PC-9 (cell line): ENCODE measurements around the gene TNFRSF25. TPM values are rescaled to one million over a fixed set of nuclear protein-coding genes. Genes with fewer than 3 reads are reported as not detected.

Experiments used
- BruUV-seq: library from RNA; stranded (reverse); fragments of 400-500 nt; replicated peaks from 2 replicates; lab custom pipeline; 2021; lab: Mats Ljungman, UMichigan
- CTCF ChIA-PET: fragments of 300-600 bp; sonication (Branson Sonifier 250); formaldehyde crosslinking; loops from one replicate; lab custom pipeline; 2022; ENCODE audit warnings: antibody characterized with exemption; lab: Charles Lee
- POLR2A ChIA-PET: fragments of 300-600 bp; sonication (Branson Sonifier 250); formaldehyde crosslinking; loops from one replicate; lab custom pipeline; 2022; ENCODE audit warnings: antibody characterized with exemption; ENCODE audit not compliant: unreplicated experiment; lab: Charles Lee
- DNase-seq, 2 experiments: peaks; one replicate each; pipeline versions ENCODE4 v3.0.0 to v3.0.0-alpha.2; 2015 to 2022; ENCODE audit warnings: mixed read lengths in 1 of 2
- H2AFZ ChIP-seq: fragments of 200-600 bp; sonication (generic); 2 replicates; pipeline ENCODE4 v1.8.1; 2017; ENCODE audit warnings: antibody characterized with exemption
- H3F3A ChIP-seq: fragments of 200-600 bp; sonication (generic); 2 replicates; pipeline ENCODE4 v1.8.1; 2017; ENCODE audit warnings: antibody characterized with exemption, mild to moderate bottlenecking, low read depth; ENCODE audit not compliant: insufficient read depth
- H3K27ac ChIP-seq: fragments of 200-600 bp; sonication (generic); 2 replicates; pipeline ENCODE4 v1.6.1; 2016; ENCODE audit warnings: mixed run types
- H3K27me3 ChIP-seq: fragments of 200-600 bp; sonication (generic); 2 replicates; pipeline ENCODE4 v1.6.1; 2016; ENCODE audit warnings: low read depth, mixed run types; ENCODE audit not compliant: insufficient read depth
- H3K36me3 ChIP-seq: fragments of 200-600 bp; sonication (generic); 2 replicates; pipeline ENCODE4 v1.6.1; 2016; ENCODE audit warnings: low read depth, mixed run types
- H3K4me1 ChIP-seq: fragments of 200-600 bp; sonication (generic); replicated peaks from 2 replicates; pipeline ENCODE4 v1.6.1; 2016; ENCODE audit warnings: mixed run types; ENCODE audit not compliant: insufficient read depth
- H3K4me2 ChIP-seq: fragments of 200-600 bp; sonication (generic); 2 replicates; pipeline ENCODE4 v1.6.1; 2017; ENCODE audit warnings: mixed run types
- H3K4me3 ChIP-seq: fragments of 200-600 bp; sonication (generic); 2 replicates; pipeline ENCODE4 v1.6.1; 2016; ENCODE audit warnings: mixed run types
- H3K79me2 ChIP-seq: fragments of 200-600 bp; sonication (generic); 2 replicates; pipeline ENCODE4 v1.6.1; 2017; ENCODE audit warnings: low read depth, mixed run types
- H3K9me2 ChIP-seq: fragments of 200-600 bp; sonication (generic); 2 replicates; pipeline ENCODE4 v1.8.1; 2017; ENCODE audit warnings: mild to moderate bottlenecking; ENCODE audit not compliant: insufficient read depth
- H3K9me3 ChIP-seq: fragments of 200-600 bp; sonication (generic); 2 replicates; pipeline ENCODE4 v1.8.1; 2016; ENCODE audit warnings: low read depth; ENCODE audit not compliant: insufficient read depth
- H4K20me1 ChIP-seq: fragments of 200-600 bp; sonication (generic); 2 replicates; pipeline ENCODE4 v1.8.1; 2017; ENCODE audit not compliant: insufficient read depth
- EZH2 ChIP-seq: fragments of 200-600 bp; sonication (generic); IDR thresholded peaks from 2 replicates; pipeline ENCODE4 v1.8.0; 2017; ENCODE audit warnings: antibody characterized with exemption, low read depth
- intact Hi-C: fragments of 100-400 bp; cut with micrococcal nuclease; formaldehyde crosslinking; loops from one replicate; pipeline ENCODE4 v1.10.0; 2022; ENCODE audit not compliant: unreplicated experiment
- total RNA-seq: library from RNA; stranded (reverse); gene quantifications from 2 replicates; pipeline ENCODE4 v1.2.3, GENCODE V29; 2021
- TF ChIP-seq, protein P1 (sequence below): fragments of 200-600 bp; sonication (generic); conservative IDR thresholded peaks from 2 replicates; pipeline ENCODE4 v1.6.1; 2017; ENCODE audit warnings: mixed run types, antibody characterized with exemption, mild to moderate bottlenecking, moderate library complexity

Gene TNFRSF25
- total RNA-seq, 1 experiment from 2014 or later: 12.3 TPM

DNA sequence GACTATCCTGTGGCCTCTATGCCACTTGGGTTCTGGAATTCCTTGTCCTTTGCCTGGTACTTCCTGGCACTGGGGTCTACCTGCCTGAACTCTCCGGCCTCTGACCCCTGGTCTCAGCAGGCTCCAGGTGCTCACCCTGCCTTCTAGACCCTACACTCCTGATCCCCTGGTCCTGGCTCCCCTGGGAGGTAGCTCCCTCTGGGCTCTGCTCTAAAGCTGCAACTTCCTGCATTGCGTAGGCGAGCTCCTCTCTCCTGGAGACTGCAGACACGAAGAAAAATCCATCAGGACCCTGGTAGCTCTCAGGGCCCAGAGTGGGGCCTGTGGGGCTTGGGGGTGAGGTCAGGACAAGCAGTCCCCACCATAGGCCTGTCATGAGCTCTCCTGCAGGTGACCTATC is 33.3 kb upstream of the TNFRSF25 start:
- Histone ChIP-seq H2AFZ (no peak overlapping the region), H3K27me3 (no peaks in the 10 kb centered on the region), H3K9me2 (no peaks in the 10 kb centered on the region), H3K4me2 (no peak overlapping the region), H3K27ac (no peak overlapping the region), H3F3A (no peaks in the 10 kb centered on the region), H3K36me3 (no peaks in the 10 kb centered on the region), H3K4me1 (peaks cover 5% of the 10 kb centered on the region; the same call in 1 of the 2 replicates), H3K9me3 (no peaks in the 10 kb centered on the region), H3K79me2 (no peaks in the 10 kb centered on the region), H3K4me3 (no peak overlapping the region), H4K20me1 (no peaks in the 10 kb centered on the region)
- ChIA-PET CTCF (no interaction called here), POLR2A (interaction anchor here (0.6 kb wide), 1 partner anchor 23 kb away, joined by 4 read pairs; no protein-coding TSS in a partner anchor)
- intact Hi-C loops: no loop called here
- DNase-seq: no peak
- BruUV-seq: no TSS peak
- TF ChIP-seq EZH2: no peak
- TF ChIP-seq, protein P1, sequence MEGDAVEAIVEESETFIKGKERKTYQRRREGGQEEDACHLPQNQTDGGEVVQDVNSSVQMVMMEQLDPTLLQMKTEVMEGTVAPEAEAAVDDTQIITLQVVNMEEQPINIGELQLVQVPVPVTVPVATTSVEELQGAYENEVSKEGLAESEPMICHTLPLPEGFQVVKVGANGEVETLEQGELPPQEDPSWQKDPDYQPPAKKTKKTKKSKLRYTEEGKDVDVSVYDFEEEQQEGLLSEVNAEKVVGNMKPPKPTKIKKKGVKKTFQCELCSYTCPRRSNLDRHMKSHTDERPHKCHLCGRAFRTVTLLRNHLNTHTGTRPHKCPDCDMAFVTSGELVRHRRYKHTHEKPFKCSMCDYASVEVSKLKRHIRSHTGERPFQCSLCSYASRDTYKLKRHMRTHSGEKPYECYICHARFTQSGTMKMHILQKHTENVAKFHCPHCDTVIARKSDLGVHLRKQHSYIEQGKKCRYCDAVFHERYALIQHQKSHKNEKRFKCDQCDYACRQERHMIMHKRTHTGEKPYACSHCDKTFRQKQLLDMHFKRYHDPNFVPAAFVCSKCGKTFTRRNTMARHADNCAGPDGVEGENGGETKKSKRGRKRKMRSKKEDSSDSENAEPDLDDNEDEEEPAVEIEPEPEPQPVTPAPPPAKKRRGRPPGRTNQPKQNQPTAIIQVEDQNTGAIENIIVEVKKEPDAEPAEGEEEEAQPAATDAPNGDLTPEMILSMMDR: no peak

DNA sequence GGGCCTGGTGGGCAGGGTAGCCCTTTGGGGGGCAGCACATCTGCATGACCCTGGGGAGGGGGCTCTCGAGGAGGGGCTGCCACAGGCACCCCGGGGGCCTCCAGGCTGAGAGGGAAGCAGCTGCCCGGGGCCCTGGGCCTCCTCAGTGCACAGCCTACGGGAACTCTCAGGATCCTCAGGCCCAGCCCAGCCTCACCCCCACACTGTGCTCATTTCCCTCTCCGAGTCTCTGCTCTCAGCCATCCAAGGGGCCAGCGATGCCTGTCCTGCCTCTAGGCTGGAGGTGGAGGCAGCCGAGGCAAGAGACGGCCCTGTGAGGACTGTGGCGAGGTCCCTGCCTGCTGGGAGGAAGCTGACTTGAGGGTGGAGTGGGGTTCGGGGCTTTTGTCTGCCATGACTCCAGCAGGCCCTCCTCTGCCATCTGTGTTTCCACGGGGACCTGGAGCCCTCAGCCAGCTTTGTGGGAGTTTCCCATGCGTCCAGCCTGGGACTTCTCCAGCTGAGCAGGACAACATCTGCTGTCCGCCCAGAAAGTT is 32.7 kb upstream of the TNFRSF25 start:
- Histone ChIP-seq H2AFZ (no peak overlapping the region), H3K4me2 (no peak overlapping the region), H3K4me3 (no peak overlapping the region), H3K79me2 (no peaks in the 10 kb centered on the region), H3K4me1 (peaks cover 5% of the 10 kb centered on the region; the same call in 1 of the 2 replicates), H3K9me2 (no peaks in the 10 kb centered on the region), H3K27ac (no peak overlapping the region), H3K9me3 (no peaks in the 10 kb centered on the region), H3F3A (no peaks in the 10 kb centered on the region), H4K20me1 (no peaks in the 10 kb centered on the region), H3K27me3 (no peaks in the 10 kb centered on the region), H3K36me3 (no peaks in the 10 kb centered on the region)
- no TSS peak for BruUV-seq
- TF ChIP-seq, protein P1: no peak
- TF ChIP-seq EZH2: no peak
- ChIA-PET POLR2A (no interaction called here), CTCF (interaction anchor here (0.7 kb wide), 1 partner anchor 371 kb away, joined by 3 read pairs; no protein-coding TSS in a partner anchor)
- intact Hi-C loops: no loop called here
- no peak for DNase-seq

DNA sequence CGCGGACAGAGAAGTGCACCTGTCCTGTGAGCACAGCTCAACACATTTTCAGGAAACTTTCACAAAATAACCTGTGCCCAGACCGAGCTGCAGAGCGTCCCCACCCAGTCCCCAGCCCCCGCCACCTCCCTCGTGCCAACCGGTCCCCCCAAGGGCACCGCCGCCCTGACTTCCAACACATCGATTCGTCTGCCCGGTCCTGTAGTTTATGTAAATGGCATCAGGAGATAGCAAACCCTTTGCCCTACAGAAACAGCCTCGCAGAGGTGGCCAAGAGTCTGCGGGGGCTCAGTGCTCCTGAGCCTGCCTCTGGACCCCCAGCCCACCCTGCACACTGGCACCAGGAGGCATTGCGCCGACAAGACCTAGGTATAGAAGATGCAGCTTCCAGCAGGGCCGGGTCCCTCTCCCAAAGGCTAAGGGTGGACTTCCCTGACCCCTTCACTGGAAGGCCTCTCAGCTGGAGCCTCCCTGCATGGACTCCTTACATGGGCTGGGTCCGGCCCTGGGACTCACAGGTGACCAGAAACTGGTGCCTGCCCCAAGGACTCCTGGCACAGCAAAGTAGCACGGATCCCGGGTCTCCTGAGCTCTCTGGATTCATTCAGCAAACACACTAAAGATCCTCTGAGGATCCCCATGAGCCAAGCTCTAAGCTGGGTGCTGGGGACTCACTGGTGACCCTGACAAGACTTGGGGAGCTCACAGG is 32.0 kb upstream of the TNFRSF25 start:
- peaks cover 5% of the 10 kb centered on the region; the same call in 1 of the 2 replicates for H3K4me1 ChIP-seq
- no peak for DNase-seq
- no peak for TF ChIP-seq EZH2
- TF ChIP-seq, protein P1: no peak
- no peaks in the 10 kb centered on the region for H3F3A ChIP-seq
- POLR2A ChIA-PET: no interaction called here
- H3K4me3 ChIP-seq: peak overlapping the region; percentile 56; the same call in 1 of the 2 replicates
- no peaks in the 10 kb centered on the region for H3K27me3 ChIP-seq
- no peaks in the 10 kb centered on the region for H3K36me3 ChIP-seq
- BruUV-seq: no TSS peak
- H4K20me1 ChIP-seq: no peaks in the 10 kb centered on the region
- intact Hi-C loops: no loop called here
- CTCF ChIA-PET: interaction anchor here (0.7 kb wide), 1 partner anchor 370 kb away, joined by 3 read pairs; no protein-coding TSS in a partner anchor
- H3K4me2 ChIP-seq: peak overlapping the region; percentile 77
- H3K79me2 ChIP-seq: no peaks in the 10 kb centered on the region
- H3K27ac ChIP-seq: no peak overlapping the region
- no peaks in the 10 kb centered on the region for H3K9me2 ChIP-seq
- no peak overlapping the region for H2AFZ ChIP-seq
- H3K9me3 ChIP-seq: no peaks in the 10 kb centered on the region
